HG02610 (cell line): ENCODE measurements around the gene CAVIN4.
A peak's percentile ranks its signal among the peaks of the same experiment; 100 is the strongest.

Experiments
- ATAC-seq: cut with Tn5 transposase; IDR thresholded peaks from one replicate; pipeline ENCODE4 v1.9.1; 2021; ENCODE audit warnings: mild to moderate bottlenecking, moderate library complexity; ENCODE audit not compliant: unreplicated experiment

CAVIN4 gene

GRCh38 chr9:100577776-100578448 lies at the start of gene CAVIN4:
TSS of gene CAVIN4 (plus strand) at chr9:100578079. CDS start at chr9:100578144, 65 bp downstream.
- no peak for ATAC-seq

- no peak for ATAC-seq
These were observed 43.5 kb upstream of the CAVIN4 start for GRCh38 chr9:100534401-100534800.

- ATAC-seq = no peak
These were observed 37.6 kb upstream of the CAVIN4 start for GRCh38 chr9:100540327-100540726.

GRCh38 chr9:100549048-100549447 lies 28.8 kb upstream of the CAVIN4 start:
- ATAC-seq = no peak

GRCh38 chr9:100554935-100555401 lies 22.9 kb upstream of the CAVIN4 start:
- no peak for ATAC-seq

- no peak for ATAC-seq
These were observed 22.4 kb upstream of the CAVIN4 start for GRCh38 chr9:100555471-100555870.

- no peak for ATAC-seq
These were observed 20.8 kb upstream of the CAVIN4 start for GRCh38 chr9:100557053-100557452.

GRCh38 chr9:100561256-100561655 lies 16.6 kb upstream of the CAVIN4 start:
- ATAC-seq = no peak

GRCh38 chr9:100567856-100568255 lies 10.0 kb upstream of the CAVIN4 start:
- no peak for ATAC-seq

- ATAC-seq = no peak
These were observed 4.1 kb upstream of the CAVIN4 start for GRCh38 chr9:100573655-100574260.

- no peak for ATAC-seq
These were observed 2.9 kb upstream of the CAVIN4 start for GRCh38 chr9:100575006-100575405.

GRCh38 chr9:100575765-100576386 lies 2.0 kb upstream of the CAVIN4 start:
- peak; percentile 67 for ATAC-seq

GRCh38 chr9:100578610-100579009 lies 731 bp downstream of the CAVIN4 start:
- no peak for ATAC-seq

GRCh38 chr9:100579665-100580064 lies 1.8 kb downstream of the CAVIN4 start:
- no peak for ATAC-seq

- no peak for ATAC-seq
These were observed 2.4 kb downstream of the CAVIN4 start for GRCh38 chr9:100580257-100580656.

- no peak for ATAC-seq
These were observed 3.2 kb downstream of the CAVIN4 start for GRCh38 chr9:100581081-100581480.

GRCh38 chr9:100581661-100582060 lies 3.8 kb downstream of the CAVIN4 start:
- ATAC-seq = no peak

GRCh38 chr9:100583014-100583802 lies 5.3 kb downstream of the CAVIN4 start:
- no peak for ATAC-seq

- ATAC-seq = no peak
These were observed 7.1 kb downstream of the CAVIN4 start for GRCh38 chr9:100584951-100585350.

GRCh38 chr9:100586093-100586492 lies 8.2 kb downstream of the CAVIN4 start:
- no peak for ATAC-seq

- no peak for ATAC-seq
These were observed 9.5 kb downstream of the CAVIN4 start for GRCh38 chr9:100587375-100587774.
